Measurements from ENCODE around the gene PIP5K1C.
A peak's percentile ranks its signal among the peaks of the same experiment; 100 is the strongest.

Gene PIP5K1C

DNA sequence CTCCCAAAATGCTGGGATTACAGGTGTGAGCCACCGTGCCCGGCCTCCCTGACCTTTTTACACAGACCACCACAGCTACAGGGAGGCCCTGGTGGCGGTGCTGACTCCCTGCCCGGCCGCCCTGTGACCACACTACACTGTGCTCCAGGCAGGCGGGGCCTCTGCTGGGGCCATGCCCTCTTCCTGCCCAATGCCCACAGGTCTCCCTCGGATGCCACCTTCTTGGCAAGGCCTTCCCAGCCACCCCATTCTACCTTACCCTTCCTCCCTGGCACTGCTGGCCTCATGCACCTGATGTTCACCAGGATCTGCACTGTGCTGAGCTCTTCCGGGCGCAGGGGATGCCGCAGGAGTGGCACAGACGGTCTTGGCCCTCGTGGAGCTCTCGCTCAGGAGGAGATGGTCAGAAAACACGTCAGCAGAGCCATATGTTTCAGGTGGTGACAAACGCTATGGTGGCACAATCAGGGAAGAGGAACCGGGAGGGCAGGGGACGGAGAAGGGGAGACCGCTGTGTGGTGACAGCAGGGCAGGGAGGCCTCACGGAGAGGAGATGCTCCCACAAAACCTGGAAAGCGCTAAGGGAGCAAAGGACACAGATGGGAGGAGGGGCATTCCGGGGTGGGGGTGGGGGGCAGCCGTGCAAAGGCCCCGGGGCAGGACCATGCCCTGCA is 4.1 kb downstream of the PIP5K1C start:
- no peak for DNase-seq

DNA sequence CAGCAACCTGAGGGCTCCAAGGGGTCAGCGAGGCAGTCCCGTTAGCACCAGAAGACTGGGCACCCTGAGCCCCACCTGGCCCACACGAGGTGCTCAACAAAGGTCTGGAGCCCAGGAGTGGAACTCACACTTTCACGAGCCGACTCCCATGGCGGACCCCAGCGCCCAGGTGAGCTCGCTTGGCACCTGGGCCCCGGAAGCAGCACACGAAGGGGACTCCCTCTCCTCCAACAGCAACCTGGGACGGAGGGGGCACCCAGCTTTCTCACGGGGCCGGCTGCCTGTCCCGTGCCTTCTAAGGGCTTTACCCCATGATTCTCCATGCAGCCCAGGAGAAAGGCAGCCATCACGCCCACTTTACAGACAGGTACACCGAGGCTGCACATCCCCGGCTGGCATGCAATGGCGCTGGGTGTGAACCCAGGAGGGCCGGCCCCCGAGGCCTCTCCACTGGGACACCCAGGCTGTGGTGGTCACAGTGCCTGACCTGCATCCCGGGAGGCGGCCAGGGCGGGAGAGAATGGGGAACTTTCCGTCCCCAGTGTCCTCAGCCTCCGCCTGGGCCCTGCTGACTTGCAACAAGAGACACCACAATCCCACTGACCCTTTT is 5.0 kb downstream of the PIP5K1C start:
- no peak for DNase-seq

GRCh38 chr19:3694361-3695123 is 5.7 kb downstream of the PIP5K1C start:
- DNase-seq, result no peak

- DNase-seq, result no peak
These were observed 7.0 kb downstream of the PIP5K1C start for GRCh38 chr19:3693025-3693925.

DNA sequence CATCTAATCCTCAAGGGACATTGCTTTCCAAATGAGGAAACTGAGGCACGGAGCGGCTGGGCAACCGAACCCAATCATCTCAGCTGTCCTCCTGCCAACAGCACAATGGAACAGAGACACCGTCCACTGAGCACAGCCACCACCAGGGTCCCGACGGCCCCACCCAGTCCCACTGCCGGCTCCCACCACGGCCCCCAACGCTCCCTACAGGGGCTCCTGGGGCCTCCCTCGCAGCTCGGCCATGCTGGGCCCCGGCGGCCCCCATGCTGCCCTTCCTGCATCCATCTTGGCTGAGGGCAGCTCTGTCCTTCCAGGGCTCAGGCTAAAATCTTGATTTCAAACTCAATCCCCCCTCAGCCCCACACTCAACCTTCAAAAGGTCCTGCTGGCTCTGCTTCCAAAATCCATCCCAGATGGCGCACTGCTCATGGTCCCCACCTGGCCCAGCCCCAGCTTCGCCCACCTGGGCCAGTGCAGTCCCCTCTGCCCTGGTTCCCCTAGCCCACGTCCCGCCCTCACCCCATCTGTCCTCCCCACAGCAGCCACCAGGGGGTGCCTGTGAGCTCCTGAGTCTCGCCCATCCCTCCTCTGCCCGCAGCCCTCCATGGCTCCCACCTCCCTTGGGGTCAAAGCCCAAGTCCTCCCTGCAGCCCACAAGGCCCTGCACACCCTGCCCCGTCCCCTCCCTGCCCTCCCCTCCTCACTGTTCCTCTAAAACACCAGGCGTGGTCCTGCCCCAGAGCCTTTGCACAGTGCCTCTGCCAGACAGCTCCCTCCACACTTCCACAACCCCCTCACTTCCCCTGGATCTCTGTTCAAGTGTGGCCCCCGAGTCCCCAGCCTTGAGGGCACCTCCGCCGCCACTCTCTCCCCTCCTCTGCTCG is 7.9 kb downstream of the PIP5K1C start:
- DNase-seq, result no peak

DNA sequence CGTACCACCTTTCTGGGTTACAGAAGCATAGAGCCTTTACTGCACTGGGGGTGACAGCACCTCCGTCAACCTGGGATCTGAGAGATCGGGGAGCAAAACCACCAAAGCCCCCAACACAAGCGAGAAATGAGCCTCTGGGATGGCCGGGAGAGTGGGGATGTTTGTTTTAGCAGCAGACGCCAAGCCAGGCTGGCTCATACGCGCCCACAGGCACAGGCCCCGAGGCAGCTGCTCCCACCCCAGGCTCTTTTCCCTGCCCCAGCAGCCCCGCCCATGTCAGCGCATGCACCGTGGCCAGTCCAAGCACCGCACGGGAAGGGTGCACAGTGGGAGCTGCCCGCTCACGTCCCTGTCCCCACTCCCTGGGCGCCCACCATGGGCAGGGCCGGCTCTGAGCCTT is 8.5 kb downstream of the PIP5K1C start:
- no peak for DNase-seq

DNA sequence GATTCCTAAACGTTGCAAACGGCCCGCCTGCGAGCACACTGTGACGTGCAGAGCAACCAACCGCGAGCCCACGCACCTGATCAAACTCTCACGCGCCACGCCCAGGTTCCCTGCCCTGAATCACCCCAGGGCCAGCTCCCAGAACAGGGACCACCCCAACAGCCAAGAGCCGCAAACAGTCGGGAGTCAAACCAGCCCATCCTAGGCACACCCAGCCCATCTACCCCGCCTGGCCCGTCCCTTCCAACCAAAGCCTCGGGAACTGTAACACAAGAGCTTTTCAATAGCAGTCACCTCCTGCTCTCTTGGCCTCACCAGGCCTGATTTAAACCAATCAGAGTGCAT is 8.9 kb downstream of the PIP5K1C start:
- DNase-seq, result no peak

GRCh38 chr19:3690551-3691371 is 9.5 kb downstream of the PIP5K1C start:
- no peak for DNase-seq

GRCh38 chr19:3687774-3688706 is 12.2 kb downstream of the PIP5K1C start:
- DNase-seq, result no peak

GRCh38 chr19:3687393-3687773 is 12.9 kb downstream of the PIP5K1C start:
- no peak for DNase-seq

DNA sequence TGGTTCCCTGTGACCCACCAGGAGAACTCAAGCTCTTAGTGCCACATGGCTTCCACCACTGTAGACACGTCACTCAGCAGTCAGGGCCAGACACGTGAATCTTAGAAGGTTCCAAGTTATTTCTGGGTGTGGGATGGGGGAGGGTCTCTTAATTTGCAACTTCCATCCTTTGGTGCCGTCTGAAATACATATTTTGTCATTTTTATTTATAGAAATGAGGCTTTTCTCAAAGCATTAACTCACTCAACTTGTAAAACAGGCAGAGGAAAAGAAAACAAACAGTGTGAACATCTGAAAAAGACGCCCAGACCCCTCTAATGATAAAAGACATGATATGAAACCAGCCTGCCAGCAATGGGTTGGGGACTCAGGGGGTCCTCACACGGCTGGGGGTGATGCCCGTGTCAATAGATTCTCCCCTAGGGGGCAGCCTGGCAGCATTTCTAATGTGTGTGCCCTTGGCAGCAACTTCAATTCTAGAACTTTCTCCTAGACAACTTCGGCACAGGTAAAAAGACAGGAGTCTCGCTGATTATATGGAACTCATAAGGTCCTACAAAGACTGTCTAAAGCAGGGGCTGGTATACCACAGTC is 15.4 kb downstream of the PIP5K1C start:
- no peak for DNase-seq

GRCh38 chr19:3684054-3684816 is 16.0 kb downstream of the PIP5K1C start:
- peak in 23 of 56 donors; percentile 3 to 73 (median 38) for DNase-seq

DNA sequence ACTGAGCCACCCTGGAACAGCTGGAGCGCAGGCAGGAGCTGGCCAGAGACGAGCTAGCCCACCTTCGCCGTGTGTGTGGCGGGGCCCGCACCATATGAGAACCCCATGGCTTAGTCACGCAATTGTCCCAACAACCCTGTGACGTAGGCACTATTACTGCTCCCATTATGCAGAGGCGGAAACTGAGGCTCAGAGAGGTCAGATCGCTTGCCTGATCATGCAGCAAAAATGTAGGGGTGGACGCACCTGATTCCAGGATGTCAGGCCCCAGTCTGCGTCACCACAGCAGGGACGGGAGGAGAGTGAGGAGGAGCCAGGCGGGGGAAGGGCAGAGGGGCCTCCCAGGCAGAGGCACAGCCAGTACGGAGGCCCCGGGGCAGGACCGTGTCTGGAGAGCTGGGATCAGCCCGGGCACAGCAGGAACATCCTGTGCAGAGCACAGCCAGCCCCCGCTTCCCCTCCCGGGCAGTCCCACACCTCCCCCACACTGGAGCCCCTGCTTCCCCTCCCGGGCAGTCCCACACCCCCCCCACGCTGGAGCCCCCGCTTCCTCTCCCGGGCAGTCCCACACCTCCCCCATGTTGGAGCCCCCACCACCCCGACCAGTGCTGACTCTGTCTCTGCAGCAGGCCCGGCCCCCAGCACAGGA is 16.7 kb downstream of the PIP5K1C start:
- DNase-seq, result peak in 1 of 56 donors; percentile 40

GRCh38 chr19:3682741-3683404 is 17.4 kb downstream of the PIP5K1C start:
- DNase-seq, result no peak

DNA sequence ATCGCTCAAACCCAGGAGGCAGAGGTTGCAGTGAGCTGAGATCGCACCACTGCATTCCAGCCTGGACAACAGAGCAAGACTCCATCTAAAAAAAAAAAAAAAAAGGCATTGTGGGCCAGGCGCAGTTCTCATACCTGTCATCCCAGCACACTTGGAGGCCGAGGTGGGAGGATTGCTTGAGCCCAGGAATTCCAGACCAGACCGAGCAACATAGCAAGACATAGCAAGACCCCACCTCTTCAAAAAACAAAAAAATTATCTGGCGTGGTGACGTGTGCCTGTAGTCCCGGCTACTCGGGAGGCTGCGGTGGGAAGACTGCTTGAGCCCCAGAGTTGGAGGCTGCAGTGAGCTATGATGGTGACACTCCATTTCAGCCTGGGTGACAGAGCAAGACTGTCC is 18.0 kb downstream of the PIP5K1C start:
- DNase-seq, result no peak

- peak in 4 of 56 donors; percentile 9 to 32 (median 17) for DNase-seq
These were observed 19.3 kb downstream of the PIP5K1C start for GRCh38 chr19:3680939-3681338.

Data from nucleus accumbens (tissue), 56 donors.